ENCODE results near the gene WTAP.
"Not testable (repeated sequence)": the region's sequence is repeated elsewhere in the genome, so short reads cannot be mapped to it uniquely, and the experiment has no call there.

Gene WTAP

GRCh38 chr6:159695984-159696383, 31.3 kb upstream of the WTAP start:
- H3K27me3 ChIP-seq (ENCODE audit: insufficient read depth, low read length): no peaks in the 10 kb centered on the region
- H3K4me3 ChIP-seq (ENCODE audit: low read length): no peak overlapping the region
- WGBS: 98% methylated on average over 2 of the region's 2 CpGs
- H3K27ac ChIP-seq (ENCODE audit: low read depth, low read length): no peak overlapping the region
- H3K4me1 ChIP-seq (ENCODE audit: insufficient read depth, low read length): peaks cover 12% of the 10 kb centered on the region
- H3K9ac ChIP-seq (ENCODE audit: low read depth, low read length): no peak overlapping the region
- no peaks in the 10 kb centered on the region for H3K36me3 ChIP-seq (ENCODE audit: insufficient read depth, low read length)
- no peaks in the 10 kb centered on the region for H3K9me3 ChIP-seq (ENCODE audit: insufficient read depth, low read depth, low read length)

GRCh38 chr6:159700970-159701369, 26.3 kb upstream of the WTAP start:
- no peak overlapping the region for H3K9ac ChIP-seq (ENCODE audit: low read depth, low read length)
- 81% methylated on average over 1 of the region's 1 CpG for WGBS
- H3K36me3 ChIP-seq (ENCODE audit: insufficient read depth, low read length): 0 out of 2 replicates have a peak, but pooled peaks cover 2% of the 10 kb centered on the region
- H3K4me3 ChIP-seq (ENCODE audit: low read length): no peak overlapping the region
- H3K27me3 ChIP-seq (ENCODE audit: insufficient read depth, low read length): no peaks in the 10 kb centered on the region
- peaks cover 11% of the 10 kb centered on the region for H3K9me3 ChIP-seq (ENCODE audit: insufficient read depth, low read depth, low read length)
- no peak overlapping the region for H3K27ac ChIP-seq (ENCODE audit: low read depth, low read length)
- H3K4me1 ChIP-seq (ENCODE audit: insufficient read depth, low read length): no peaks in the 10 kb centered on the region

- H3K4me3 ChIP-seq (ENCODE audit: low read length): no peak overlapping the region
- 91% methylated on average over 7 of the region's 7 CpGs for WGBS
- no peak overlapping the region for H3K27ac ChIP-seq (ENCODE audit: low read depth, low read length)
- no peaks in the 10 kb centered on the region for H3K27me3 ChIP-seq (ENCODE audit: insufficient read depth, low read length)
- H3K4me1 ChIP-seq (ENCODE audit: insufficient read depth, low read length): no peaks in the 10 kb centered on the region
- no peak overlapping the region for H3K9ac ChIP-seq (ENCODE audit: low read depth, low read length)
- H3K9me3 ChIP-seq (ENCODE audit: insufficient read depth, low read depth, low read length): peaks cover 11% of the 10 kb centered on the region
- 0 out of 2 replicates have a peak, but pooled peaks cover 2% of the 10 kb centered on the region for H3K36me3 ChIP-seq (ENCODE audit: insufficient read depth, low read length)
Observed at GRCh38 chr6:159701413-159701999, 25.8 kb upstream of the WTAP start.

DNA sequence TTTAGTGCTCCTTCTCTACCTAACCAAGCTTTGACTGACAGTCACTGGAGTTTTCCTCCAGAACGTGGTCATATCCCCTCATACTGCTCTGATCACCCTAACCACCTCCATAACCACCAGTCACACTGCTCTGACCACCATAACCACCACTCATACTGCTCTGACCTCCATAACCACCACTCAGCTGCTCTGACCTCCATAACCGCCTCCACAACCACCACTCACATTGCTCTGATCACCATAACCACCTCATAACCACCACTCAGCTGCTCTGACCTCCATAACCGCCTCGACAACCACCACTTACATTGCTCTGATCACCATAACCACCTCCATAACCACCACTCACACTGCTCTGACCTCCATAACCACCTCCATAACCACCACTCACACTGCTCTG, 16.7 kb upstream of the WTAP start:
- 67% methylated on average over 4 of the region's 4 CpGs for WGBS
- H3K27ac ChIP-seq (ENCODE audit: low read depth, low read length); H3K27me3 ChIP-seq (ENCODE audit: insufficient read depth, low read length); H3K4me1 ChIP-seq (ENCODE audit: insufficient read depth, low read length); H3K36me3 ChIP-seq (ENCODE audit: insufficient read depth, low read length); H3K9ac ChIP-seq (ENCODE audit: low read depth, low read length); H3K9me3 ChIP-seq (ENCODE audit: insufficient read depth, low read depth, low read length); H3K4me3 ChIP-seq (ENCODE audit: low read length): not testable (repeated sequence)

- 88% methylated on average over 3 of the region's 3 CpGs for WGBS
- H3K36me3 ChIP-seq (ENCODE audit: insufficient read depth, low read length); H3K9me3 ChIP-seq (ENCODE audit: insufficient read depth, low read depth, low read length); H3K9ac ChIP-seq (ENCODE audit: low read depth, low read length); H3K4me3 ChIP-seq (ENCODE audit: low read length); H3K27me3 ChIP-seq (ENCODE audit: insufficient read depth, low read length); H3K4me1 ChIP-seq (ENCODE audit: insufficient read depth, low read length); H3K27ac ChIP-seq (ENCODE audit: low read depth, low read length): not testable (repeated sequence)
Observed at GRCh38 chr6:159712389-159712788, 14.9 kb upstream of the WTAP start.

GRCh38 chr6:159713984-159714383, 13.3 kb upstream of the WTAP start:
- WGBS: 95% methylated on average over 7 of the region's 7 CpGs
- Histone ChIP-seq H3K27ac (ENCODE audit: low read depth, low read length) (no peak overlapping the region), H3K9ac (ENCODE audit: low read depth, low read length) (no peak overlapping the region), H3K4me1 (ENCODE audit: insufficient read depth, low read length) (no peaks in the 10 kb centered on the region), H3K9me3 (ENCODE audit: insufficient read depth, low read depth, low read length) (no peaks in the 10 kb centered on the region), H3K4me3 (ENCODE audit: low read length) (no peak overlapping the region), H3K36me3 (ENCODE audit: insufficient read depth, low read length) (no peaks in the 10 kb centered on the region), H3K27me3 (ENCODE audit: insufficient read depth, low read length) (no peaks in the 10 kb centered on the region)

DNA sequence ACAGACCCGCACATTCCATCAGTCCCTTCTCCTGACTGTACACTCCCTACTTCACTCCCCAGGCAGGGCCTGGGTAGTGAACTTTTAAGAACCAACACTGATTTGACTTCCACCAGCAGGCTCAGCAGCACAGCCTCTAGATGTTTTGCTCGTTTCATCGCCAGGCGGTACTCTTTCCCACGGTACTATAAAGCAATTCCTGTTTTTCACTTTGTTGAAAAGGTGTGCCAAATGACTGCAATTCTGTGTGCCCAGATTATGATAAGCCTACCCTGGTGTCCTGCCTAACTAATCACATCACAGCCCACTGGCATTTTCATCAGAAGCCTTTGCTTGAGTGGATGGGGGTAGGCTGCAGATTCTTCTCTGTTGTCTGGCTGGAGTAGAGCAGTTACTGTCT, 12.9 kb upstream of the WTAP start:
- H3K36me3 ChIP-seq (ENCODE audit: insufficient read depth, low read length): no peaks in the 10 kb centered on the region
- 92% methylated on average over 5 of the region's 5 CpGs for WGBS
- H3K27ac ChIP-seq (ENCODE audit: low read depth, low read length): no peak overlapping the region
- no peak overlapping the region for H3K4me3 ChIP-seq (ENCODE audit: low read length)
- H3K27me3 ChIP-seq (ENCODE audit: insufficient read depth, low read length): no peaks in the 10 kb centered on the region
- no peak overlapping the region for H3K9ac ChIP-seq (ENCODE audit: low read depth, low read length)
- no peaks in the 10 kb centered on the region for H3K4me1 ChIP-seq (ENCODE audit: insufficient read depth, low read length)
- no peaks in the 10 kb centered on the region for H3K9me3 ChIP-seq (ENCODE audit: insufficient read depth, low read depth, low read length)

DNA sequence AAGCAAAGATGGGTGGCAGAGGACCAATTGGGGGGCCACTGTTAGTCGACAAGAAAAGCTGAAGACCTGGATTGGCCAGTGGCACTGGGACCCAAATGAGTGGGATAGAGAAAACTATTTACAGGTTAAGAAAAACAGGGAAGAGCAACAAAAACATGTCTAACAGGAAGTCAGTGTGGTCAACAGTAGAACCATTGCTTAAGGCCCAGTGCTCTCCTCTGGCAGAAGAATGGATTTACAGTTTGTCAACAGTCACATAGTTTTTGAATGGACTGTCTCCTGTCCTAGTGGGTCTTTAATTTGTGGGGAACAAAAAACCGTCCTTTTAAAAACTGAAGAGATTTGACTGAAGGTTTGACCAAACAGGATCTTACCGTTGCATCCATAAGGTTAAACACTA, 12.1 kb upstream of the WTAP start:
- Histone ChIP-seq H3K9me3 (ENCODE audit: insufficient read depth, low read depth, low read length) (no peaks in the 10 kb centered on the region), H3K4me1 (ENCODE audit: insufficient read depth, low read length) (no peaks in the 10 kb centered on the region), H3K27ac (ENCODE audit: low read depth, low read length) (no peak overlapping the region), H3K4me3 (ENCODE audit: low read length) (no peak overlapping the region), H3K9ac (ENCODE audit: low read depth, low read length) (no peak overlapping the region), H3K27me3 (ENCODE audit: insufficient read depth, low read length) (no peaks in the 10 kb centered on the region), H3K36me3 (ENCODE audit: insufficient read depth, low read length) (no peaks in the 10 kb centered on the region)
- WGBS: 61% methylated on average over 3 of the region's 3 CpGs

- Histone ChIP-seq H3K9me3 (ENCODE audit: insufficient read depth, low read depth, low read length) (no peaks in the 10 kb centered on the region), H3K4me1 (ENCODE audit: insufficient read depth, low read length) (no peaks in the 10 kb centered on the region), H3K27ac (ENCODE audit: low read depth, low read length) (no peak overlapping the region), H3K36me3 (ENCODE audit: insufficient read depth, low read length) (no peaks in the 10 kb centered on the region), H3K4me3 (ENCODE audit: low read length) (no peak overlapping the region), H3K9ac (ENCODE audit: low read depth, low read length) (no peak overlapping the region), H3K27me3 (ENCODE audit: insufficient read depth, low read length) (no peaks in the 10 kb centered on the region)
- 94% methylated on average over 3 of the region's 3 CpGs for WGBS
Observed at GRCh38 chr6:159715605-159716004, 11.7 kb upstream of the WTAP start.

DNA sequence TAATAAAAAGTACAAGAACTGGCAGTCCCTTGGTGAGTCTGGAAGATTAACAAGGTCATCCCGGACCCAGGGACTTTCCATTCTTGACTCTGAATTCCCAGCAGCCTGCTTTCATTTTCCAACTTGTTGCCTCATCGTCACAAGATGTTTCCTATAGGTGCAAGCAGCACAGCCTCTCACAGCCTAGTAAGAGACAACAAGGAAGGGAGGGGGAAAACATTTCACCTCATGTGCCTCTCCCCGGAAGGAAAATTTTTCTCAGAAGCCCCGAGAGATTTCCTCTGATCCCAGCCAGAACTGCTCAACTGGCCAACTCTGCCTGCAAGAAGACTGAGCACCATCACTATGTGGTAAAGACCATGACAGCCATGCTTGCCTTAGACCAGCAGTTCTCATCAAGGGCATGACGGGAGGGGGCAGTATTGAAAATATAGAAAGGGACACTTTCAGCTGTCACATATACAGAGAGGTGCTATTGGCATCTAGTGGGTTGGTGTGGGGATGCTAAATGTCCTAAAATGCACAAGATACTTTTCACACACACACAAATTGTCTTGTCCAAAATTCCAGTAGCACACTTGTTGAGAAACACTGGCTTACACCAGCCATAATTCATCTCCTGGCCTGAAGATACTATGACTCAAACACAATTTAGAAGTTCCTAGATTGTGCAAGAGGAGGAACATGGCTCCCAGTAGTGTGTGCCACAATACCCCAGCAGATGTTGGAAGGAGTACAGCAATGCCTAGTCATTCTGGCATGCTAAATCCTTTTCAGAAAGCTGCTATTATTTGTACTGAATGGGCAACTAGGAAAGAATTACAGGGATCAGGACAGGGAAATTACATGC, 10.8 kb upstream of the WTAP start:
- no peaks in the 10 kb centered on the region for H3K9me3 ChIP-seq (ENCODE audit: insufficient read depth, low read depth, low read length)
- WGBS: 91% methylated on average over 5 of the region's 5 CpGs
- H3K4me3 ChIP-seq (ENCODE audit: low read length): no peak overlapping the region
- no peaks in the 10 kb centered on the region for H3K4me1 ChIP-seq (ENCODE audit: insufficient read depth, low read length)
- no peaks in the 10 kb centered on the region for H3K36me3 ChIP-seq (ENCODE audit: insufficient read depth, low read length)
- no peak overlapping the region for H3K27ac ChIP-seq (ENCODE audit: low read depth, low read length)
- H3K9ac ChIP-seq (ENCODE audit: low read depth, low read length): no peak overlapping the region
- no peaks in the 10 kb centered on the region for H3K27me3 ChIP-seq (ENCODE audit: insufficient read depth, low read length)

DNA sequence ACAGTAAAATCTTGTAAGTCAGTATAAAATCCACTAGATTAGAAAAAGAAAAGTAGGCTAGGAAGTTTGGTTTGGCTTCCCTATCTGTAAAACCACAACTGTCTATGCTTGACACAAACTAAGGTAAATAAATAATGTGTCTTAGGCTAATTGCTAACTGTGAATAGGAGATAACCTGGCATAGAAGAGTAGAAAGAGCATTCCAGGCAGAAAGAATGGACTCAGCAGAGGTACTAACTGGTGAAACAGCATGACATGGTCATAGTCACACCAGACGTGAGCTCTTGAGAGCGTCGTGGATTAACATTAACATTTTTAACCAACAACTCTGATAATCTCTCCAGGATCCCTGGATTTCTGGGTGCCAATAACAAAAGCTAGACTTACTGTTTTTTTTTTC, 8.7 kb upstream of the WTAP start:
- Histone ChIP-seq H3K4me1 (ENCODE audit: insufficient read depth, low read length) (no peaks in the 10 kb centered on the region), H3K36me3 (ENCODE audit: insufficient read depth, low read length) (0 out of 2 replicates have a peak, but pooled peaks cover 5% of the 10 kb centered on the region), H3K27ac (ENCODE audit: low read depth, low read length) (no peak overlapping the region), H3K9me3 (ENCODE audit: insufficient read depth, low read depth, low read length) (no peaks in the 10 kb centered on the region), H3K4me3 (ENCODE audit: low read length) (no peak overlapping the region), H3K9ac (ENCODE audit: low read depth, low read length) (no peak overlapping the region), H3K27me3 (ENCODE audit: insufficient read depth, low read length) (no peaks in the 10 kb centered on the region)
- WGBS: 83% methylated on average over 3 of the region's 3 CpGs
